Body of pancreas (tissue), 4 donors: ENCODE results near the gene MCTP1. TPM values are rescaled to one million over a fixed set of nuclear protein-coding genes. Genes with fewer than 3 reads are reported as not detected.
"Not testable (repeated sequence)": the region's sequence is repeated elsewhere in the genome, so short reads cannot be mapped to it uniquely, and the experiment has no call there.

ENCODE experiments used
- ATAC-seq: fragments of 150-250 bp; one replicate; pipeline ENCODE4 v1.9.1; 2016
- DNase-seq, 4 donors: peaks; one replicate each; pipeline ENCODE4 v3.0.0-alpha.2; 2019
- H3K27ac ChIP-seq, 4 donors: fragments of 200-600 bp; sonication (generic); 1 replicate in 3 of 4; 2 replicates in 1 of 4; pipeline versions ENCODE4 v1.5.1 to v1.6.1; 2016 to 2019; ENCODE audit warnings: mild to moderate bottlenecking in 1 of 4, mixed read lengths in 1 of 4, moderate library complexity in 1 of 4
- H3K27me3 ChIP-seq, 2 donors: fragments of 200-600 bp; sonication (generic); one replicate each; pipeline ENCODE4 v1.6.0; 2016; ENCODE audit warnings: mild to moderate bottlenecking in 1 of 2
- H3K36me3 ChIP-seq, 2 donors: fragments of 200-600 bp; sonication (generic); replicated peaks in 1 of 2; 2 replicates each; pipeline ENCODE4 v1.5.1; 2016; ENCODE audit warnings: low read depth in 2 of 2; ENCODE audit not compliant: insufficient read depth in 1 of 2
- H3K4me1 ChIP-seq: fragments of 200-600 bp; sonication (generic); one replicate; pipeline ENCODE4 v1.6.0; 2016
- H3K4me3 ChIP-seq, 2 donors: fragments of 200-600 bp; sonication (generic); 1 replicate in 1 of 2; 2 replicates in 1 of 2; pipeline ENCODE4 v1.5.1; 2016 to 2019
- H3K9me3 ChIP-seq, 3 donors: fragments of 200-600 bp; sonication (generic); 1 replicate in 2 of 3; 2 replicates in 1 of 3; pipeline ENCODE4 v1.5.1; 2016
- POLR2A ChIP-seq, 3 donors: fragments of 450-650 bp; IDR thresholded peaks; one replicate each; pipeline ENCODE4 v1.6.1; 2016; ENCODE audit warnings: antibody characterized with exemption in 3 of 3, mild to moderate bottlenecking in 2 of 3
- WGBS, 2 donors: methylation state at CpG; one replicate each; pipeline ENCODE4 v1.1.5; 2017; 5-methylcytosine and 5-hydroxymethylcytosine counted together
- intact Hi-C: fragments of 100-400 bp; cut with DNase I; formaldehyde crosslinking; loops from one replicate; pipeline ENCODE4 v1.15.1; 2023
- total RNA-seq, 2 donors: library from RNA; depleted of rRNA; stranded (reverse); fragments of >200 nt; gene quantifications; one replicate each; pipeline ENCODE4 v1.1.0, GENCODE V29; 2016
- TF ChIP-seq, protein P1 (sequence below), 7 experiments: fragments of 450-650 bp in 4 of 7; fragments of 200-600 bp in 3 of 7; sonication (generic) in 3 of 7; IDR thresholded peaks; one replicate each; pipeline ENCODE4 v1.5.1; 2016 to 2019; ENCODE audit warnings: antibody characterized with exemption in 7 of 7

The MCTP1 gene
- total RNA-seq, 2 donors from 2014 or later: 3.6 to 8.8 TPM

- intact Hi-C loops: no loop called here
- 42 to 46% methylated on average over 4 of the region's 4 CpGs for WGBS, 2 donors
- no peak overlapping the region for H3K27ac ChIP-seq
Measured at GRCh38 chr5:94841598-94842322, 443.1 kb downstream of the MCTP1 start.

DNA sequence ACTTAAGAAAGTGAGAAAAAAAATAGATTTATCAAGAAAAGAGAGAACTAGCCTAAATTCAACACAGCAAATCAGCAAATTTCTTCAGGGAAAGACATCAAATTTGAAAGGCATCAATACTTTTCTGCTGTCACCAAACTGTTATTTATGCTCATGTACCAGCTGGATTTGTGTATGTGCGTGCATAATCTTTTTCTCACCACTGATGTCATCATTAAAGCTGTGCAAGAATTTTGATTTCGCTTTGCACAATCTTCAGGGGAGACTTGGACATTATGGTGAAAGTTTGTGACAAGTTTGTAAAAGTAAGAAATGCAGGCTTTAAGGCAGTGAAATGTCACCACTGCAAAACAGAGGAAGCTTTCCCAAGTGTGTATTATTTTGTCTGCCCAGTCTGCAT lies 451.0 kb downstream of the MCTP1 start:
- H3K27ac ChIP-seq: no peak overlapping the region
- no peak overlapping the region for H3K4me3 ChIP-seq
- H3K27me3 ChIP-seq: no peaks in the 10 kb centered on the region
- no peaks in the 10 kb centered on the region for H3K9me3 ChIP-seq
- WGBS, 2 donors: 56% methylated on average over 2 of the region's 2 CpGs
- H3K4me1 ChIP-seq: no peaks in the 10 kb centered on the region
- no peaks in the 10 kb centered on the region for H3K36me3 ChIP-seq
- intact Hi-C loops: no loop called here
- DNase-seq: no peak
- no peak for ATAC-seq
- TF ChIP-seq, protein P1, sequence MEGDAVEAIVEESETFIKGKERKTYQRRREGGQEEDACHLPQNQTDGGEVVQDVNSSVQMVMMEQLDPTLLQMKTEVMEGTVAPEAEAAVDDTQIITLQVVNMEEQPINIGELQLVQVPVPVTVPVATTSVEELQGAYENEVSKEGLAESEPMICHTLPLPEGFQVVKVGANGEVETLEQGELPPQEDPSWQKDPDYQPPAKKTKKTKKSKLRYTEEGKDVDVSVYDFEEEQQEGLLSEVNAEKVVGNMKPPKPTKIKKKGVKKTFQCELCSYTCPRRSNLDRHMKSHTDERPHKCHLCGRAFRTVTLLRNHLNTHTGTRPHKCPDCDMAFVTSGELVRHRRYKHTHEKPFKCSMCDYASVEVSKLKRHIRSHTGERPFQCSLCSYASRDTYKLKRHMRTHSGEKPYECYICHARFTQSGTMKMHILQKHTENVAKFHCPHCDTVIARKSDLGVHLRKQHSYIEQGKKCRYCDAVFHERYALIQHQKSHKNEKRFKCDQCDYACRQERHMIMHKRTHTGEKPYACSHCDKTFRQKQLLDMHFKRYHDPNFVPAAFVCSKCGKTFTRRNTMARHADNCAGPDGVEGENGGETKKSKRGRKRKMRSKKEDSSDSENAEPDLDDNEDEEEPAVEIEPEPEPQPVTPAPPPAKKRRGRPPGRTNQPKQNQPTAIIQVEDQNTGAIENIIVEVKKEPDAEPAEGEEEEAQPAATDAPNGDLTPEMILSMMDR (IDR thresholded peaks at IDR 0.05): no peak
- TF ChIP-seq POLR2A (IDR thresholded peaks at IDR 0.05): no peak

More at GRCh38 chr5:94841598-94842322, 443.1 kb downstream of the MCTP1 start:
- DNase-seq (no peak), ATAC-seq (no peak)
- TF ChIP-seq, protein P1 (IDR thresholded peaks at IDR 0.05): no peak
- TF ChIP-seq POLR2A (IDR thresholded peaks at IDR 0.05): no peak
- no peak overlapping the region for H3K4me3 ChIP-seq
- H3K36me3 ChIP-seq: no peaks in the 10 kb centered on the region
- H3K9me3 ChIP-seq: no peaks in the 10 kb centered on the region
- no peaks in the 10 kb centered on the region for H3K4me1 ChIP-seq
- H3K27me3 ChIP-seq: no peaks in the 10 kb centered on the region

- TF ChIP-seq POLR2A (IDR thresholded peaks at IDR 0.05): no peak
- TF ChIP-seq, protein P1 (IDR thresholded peaks at IDR 0.05): no peak
- ATAC-seq (no peak), DNase-seq (no peak)
- 67 to 70% methylated on average over 4 of the region's 4 CpGs for WGBS, 2 donors
- Histone ChIP-seq H3K36me3 (no peaks in the 10 kb centered on the region), H3K4me1 (no peaks in the 10 kb centered on the region), H3K27ac (no peak overlapping the region), H3K27me3 (no peaks in the 10 kb centered on the region), H3K4me3 (no peak overlapping the region), H3K9me3 (no peaks in the 10 kb centered on the region)
- intact Hi-C loops: no loop called here
Measured at GRCh38 chr5:94832685-94833084, 452.2 kb downstream of the MCTP1 start.

- TF ChIP-seq, protein P1 (IDR thresholded peaks at IDR 0.05): peak in 2 of 7 experiments; percentile 5 to 10
- TF ChIP-seq POLR2A (IDR thresholded peaks at IDR 0.05): no peak
- H3K4me3 ChIP-seq: no peak overlapping the region
- DNase-seq (no peak), ATAC-seq (no peak)
- no peaks in the 10 kb centered on the region for H3K9me3 ChIP-seq
- no peaks in the 10 kb centered on the region for H3K27me3 ChIP-seq
- intact Hi-C loops: no loop called here
- H3K36me3 ChIP-seq: no peaks in the 10 kb centered on the region
- WGBS, 2 donors: 35% methylated on average over 2 of the region's 2 CpGs
- no peaks in the 10 kb centered on the region for H3K4me1 ChIP-seq
- no peak overlapping the region for H3K27ac ChIP-seq
Measured at GRCh38 chr5:94830520-94830919, 454.4 kb downstream of the MCTP1 start.

DNA sequence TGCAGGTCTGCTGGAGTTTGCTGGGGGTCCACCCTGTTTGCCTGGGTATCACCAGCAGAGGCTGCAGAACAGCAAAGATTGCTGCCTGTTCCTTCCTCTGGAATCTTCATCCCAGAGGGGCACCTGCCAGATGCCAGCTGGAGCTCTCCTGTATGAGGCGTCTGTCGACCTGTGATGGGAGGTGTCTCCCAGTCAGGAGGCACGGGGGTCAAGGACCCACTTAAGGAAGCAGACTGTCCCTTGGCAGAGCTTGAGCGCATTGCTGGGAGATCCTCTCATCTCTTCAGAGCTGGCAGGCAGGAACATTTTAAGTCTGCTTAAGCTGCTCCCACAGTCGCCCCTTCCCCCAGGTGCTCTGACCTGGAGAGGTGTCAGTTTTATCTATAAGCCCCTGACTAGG lies 456.7 kb downstream of the MCTP1 start:
- H3K36me3 ChIP-seq, H3K4me3 ChIP-seq, ATAC-seq, DNase-seq, H3K27ac ChIP-seq, intact Hi-C loops, H3K27me3 ChIP-seq, H3K4me1 ChIP-seq, H3K9me3 ChIP-seq: not testable (repeated sequence)
- 53 to 65% methylated on average over 2 to 5 of the region's 5 CpGs for WGBS, 2 donors
